Duodenal mucosa (tissue), 2 donors: ENCODE results near the gene ESR1.

Source experiments
- H3K27ac ChIP-seq: one replicate; pipeline ENCODE4 v1.7.0; 2013; ENCODE audit warnings: low read depth, low read length
- H3K27me3 ChIP-seq, 2 donors: one replicate each; pipeline ENCODE4 v1.7.0; 2013; ENCODE audit warnings: low read length in 2 of 2, control low read depth in 1 of 2; ENCODE audit not compliant: insufficient read depth in 2 of 2, control insufficient read depth in 1 of 2
- H3K36me3 ChIP-seq, 2 donors: one replicate each; pipeline ENCODE4 v1.7.0; 2013; ENCODE audit warnings: low read length in 2 of 2, control low read depth in 1 of 2; ENCODE audit not compliant: insufficient read depth in 2 of 2, control insufficient read depth in 1 of 2
- H3K4me1 ChIP-seq, 2 donors: one replicate each; pipeline ENCODE4 v1.7.0; 2013; ENCODE audit warnings: low read length in 2 of 2, control low read depth in 1 of 2; ENCODE audit not compliant: insufficient read depth in 2 of 2, control insufficient read depth in 1 of 2
- H3K4me3 ChIP-seq, 2 donors: one replicate each; pipeline ENCODE4 v1.7.0; 2013; ENCODE audit warnings: low read length in 2 of 2, low read depth in 1 of 2
- H3K9ac ChIP-seq, 2 donors: one replicate each; pipeline ENCODE4 v1.7.0; 2013; ENCODE audit warnings: low read length in 2 of 2, low read depth in 1 of 2
- H3K9me3 ChIP-seq, 2 donors: one replicate each; pipeline ENCODE4 v1.7.0; 2013; ENCODE audit warnings: low read length in 2 of 2, control low read depth in 1 of 2; ENCODE audit not compliant: control insufficient read depth in 1 of 2

Gene ESR1

GRCh38 chr6:152046118-152046517 is 238.6 kb downstream of the ESR1 start:
- no peak overlapping the region for H3K27ac ChIP-seq
- no peaks in the 10 kb centered on the region for H3K9me3 ChIP-seq
- no peaks in the 10 kb centered on the region for H3K4me1 ChIP-seq
- no peaks in the 10 kb centered on the region for H3K36me3 ChIP-seq
- H3K9ac ChIP-seq = no peak overlapping the region
- no peaks in the 10 kb centered on the region for H3K27me3 ChIP-seq
- H3K4me3 ChIP-seq = no peak overlapping the region

GRCh38 chr6:152048921-152049320 is 241.4 kb downstream of the ESR1 start:
- Histone ChIP-seq H3K9me3 (no peaks in the 10 kb centered on the region), H3K4me1 (no peaks in the 10 kb centered on the region), H3K36me3 (no peaks in the 10 kb centered on the region), H3K4me3 (no peak overlapping the region), H3K27me3 (no peaks in the 10 kb centered on the region), H3K9ac (no peak overlapping the region), H3K27ac (no peak overlapping the region)

- Histone ChIP-seq H3K36me3 (no peaks in the 10 kb centered on the region), H3K9ac (no peak overlapping the region), H3K4me1 (no peaks in the 10 kb centered on the region), H3K9me3 (no peaks in the 10 kb centered on the region), H3K27ac (no peak overlapping the region), H3K4me3 (no peak overlapping the region), H3K27me3 (no peaks in the 10 kb centered on the region)
Measured at GRCh38 chr6:152049502-152049901, 242.0 kb downstream of the ESR1 start.

- Histone ChIP-seq H3K36me3 (no peaks in the 10 kb centered on the region), H3K9ac (no peak overlapping the region), H3K9me3 (no peaks in the 10 kb centered on the region), H3K4me1 (no peaks in the 10 kb centered on the region), H3K4me3 (no peak overlapping the region), H3K27me3 (no peaks in the 10 kb centered on the region), H3K27ac (no peak overlapping the region)
Measured at GRCh38 chr6:152050451-152051195, 243.1 kb downstream of the ESR1 start.

- Histone ChIP-seq H3K4me1 (no peaks in the 10 kb centered on the region), H3K36me3 (no peaks in the 10 kb centered on the region), H3K9ac (no peak overlapping the region), H3K9me3 (no peaks in the 10 kb centered on the region), H3K27ac (no peak overlapping the region), H3K4me3 (no peak overlapping the region), H3K27me3 (no peaks in the 10 kb centered on the region)
Measured at GRCh38 chr6:152052061-152052460, 244.6 kb downstream of the ESR1 start.

GRCh38 chr6:152053332-152053731 is 245.8 kb downstream of the ESR1 start:
- H3K9me3 ChIP-seq = no peaks in the 10 kb centered on the region
- H3K4me1 ChIP-seq = no peaks in the 10 kb centered on the region
- H3K27me3 ChIP-seq = no peaks in the 10 kb centered on the region
- H3K9ac ChIP-seq = no peak overlapping the region
- H3K27ac ChIP-seq = no peak overlapping the region
- H3K4me3 ChIP-seq = no peak overlapping the region
- no peaks in the 10 kb centered on the region for H3K36me3 ChIP-seq

GRCh38 chr6:152054441-152054840 is 247.0 kb downstream of the ESR1 start:
- Histone ChIP-seq H3K27ac (no peak overlapping the region), H3K4me1 (no peaks in the 10 kb centered on the region), H3K27me3 (no peaks in the 10 kb centered on the region), H3K9ac (no peak overlapping the region), H3K9me3 (no peaks in the 10 kb centered on the region), H3K4me3 (no peak overlapping the region), H3K36me3 (no peaks in the 10 kb centered on the region)

GRCh38 chr6:152055517-152055916 is 248.0 kb downstream of the ESR1 start:
- H3K9me3 ChIP-seq = no peaks in the 10 kb centered on the region
- no peak overlapping the region for H3K27ac ChIP-seq
- H3K9ac ChIP-seq = no peak overlapping the region
- H3K27me3 ChIP-seq = no peaks in the 10 kb centered on the region
- no peak overlapping the region for H3K4me3 ChIP-seq
- no peaks in the 10 kb centered on the region for H3K36me3 ChIP-seq
- H3K4me1 ChIP-seq = no peaks in the 10 kb centered on the region

- Histone ChIP-seq H3K27ac (no peak overlapping the region), H3K27me3 (no peaks in the 10 kb centered on the region), H3K36me3 (no peaks in the 10 kb centered on the region), H3K4me3 (no peak overlapping the region), H3K4me1 (no peaks in the 10 kb centered on the region), H3K9me3 (no peaks in the 10 kb centered on the region), H3K9ac (no peak overlapping the region)
Measured at GRCh38 chr6:152057832-152058498, 250.5 kb downstream of the ESR1 start.

- Histone ChIP-seq H3K4me3 (no peak overlapping the region), H3K9me3 (no peaks in the 10 kb centered on the region), H3K27ac (no peak overlapping the region), H3K9ac (no peak overlapping the region), H3K36me3 (no peaks in the 10 kb centered on the region), H3K4me1 (no peaks in the 10 kb centered on the region), H3K27me3 (no peaks in the 10 kb centered on the region)
Measured at GRCh38 chr6:152059909-152060308, 252.4 kb downstream of the ESR1 start.
